SK-N-DZ (cell line): ENCODE data around the gene PTGR1.

Source experiments
- DNase-seq: peaks from one replicate; pipeline ENCODE4 v3.0.0-alpha.2; 2015; ENCODE audit warnings: low spot score

PTGR1 gene

DNA sequence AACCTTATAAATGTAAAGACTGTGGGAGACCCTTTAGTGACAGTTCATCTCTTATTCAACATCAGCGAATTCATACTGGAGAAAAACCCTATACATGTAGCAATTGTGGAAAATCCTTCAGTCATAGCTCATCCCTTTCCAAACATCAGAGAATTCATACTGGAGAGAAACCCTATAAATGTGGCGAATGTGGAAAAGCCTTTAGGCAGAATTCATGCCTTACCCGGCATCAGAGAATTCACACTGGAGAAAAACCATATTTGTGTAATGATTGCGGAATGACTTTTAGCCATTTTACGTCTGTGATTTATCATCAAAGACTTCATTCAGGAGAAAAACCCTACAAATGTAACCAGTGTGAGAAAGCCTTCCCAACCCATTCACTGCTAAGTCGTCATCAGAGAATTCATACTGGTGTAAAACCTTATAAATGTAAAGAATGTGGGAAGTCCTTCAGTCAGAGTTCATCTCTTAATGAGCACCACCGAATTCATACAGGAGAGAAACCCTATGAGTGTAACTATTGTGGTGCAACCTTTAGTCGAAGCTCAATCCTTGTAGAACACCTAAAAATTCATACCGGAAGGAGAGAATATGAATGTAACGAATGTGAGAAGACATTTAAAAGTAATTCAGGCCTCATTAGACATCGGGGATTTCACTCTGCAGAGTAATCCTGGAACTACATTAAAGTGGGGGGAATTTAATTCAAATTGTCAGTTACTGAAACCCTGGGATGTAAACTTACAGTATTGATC, 56.8 kb downstream of the PTGR1 start:
- no peak for DNase-seq

DNA sequence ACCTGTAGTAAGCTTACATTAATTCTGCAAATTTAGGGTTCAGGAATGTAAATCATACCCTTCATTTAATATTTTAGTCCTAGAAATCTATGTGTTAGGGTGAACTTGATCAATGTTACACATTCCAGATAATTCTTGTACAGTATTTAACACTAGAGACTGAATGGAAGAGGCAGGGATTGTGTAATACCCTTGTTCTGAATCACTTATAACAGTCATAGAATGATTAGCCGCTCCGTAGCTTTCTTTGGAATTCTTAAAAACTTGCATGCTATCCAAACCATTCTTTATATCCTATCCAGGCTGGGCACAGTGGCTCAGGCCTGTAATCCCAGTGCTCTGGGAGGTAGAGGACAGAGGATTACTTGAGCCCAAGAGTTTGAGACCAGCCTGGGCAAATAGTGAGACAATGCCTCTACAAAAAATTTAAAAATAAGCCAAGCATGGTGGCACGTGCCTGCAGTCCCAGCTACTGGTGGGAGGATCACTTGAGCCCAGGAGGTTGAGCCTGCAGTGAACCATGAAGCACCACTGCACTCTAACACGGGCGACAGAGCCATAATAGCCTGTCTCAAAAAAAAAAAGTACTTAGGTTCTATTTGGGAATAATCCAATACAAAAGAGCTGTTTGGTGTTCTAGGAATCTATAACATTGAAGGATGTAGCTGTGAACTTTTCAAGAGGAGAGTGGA, 66.2 kb downstream of the PTGR1 start:
- no peak for DNase-seq

DNA sequence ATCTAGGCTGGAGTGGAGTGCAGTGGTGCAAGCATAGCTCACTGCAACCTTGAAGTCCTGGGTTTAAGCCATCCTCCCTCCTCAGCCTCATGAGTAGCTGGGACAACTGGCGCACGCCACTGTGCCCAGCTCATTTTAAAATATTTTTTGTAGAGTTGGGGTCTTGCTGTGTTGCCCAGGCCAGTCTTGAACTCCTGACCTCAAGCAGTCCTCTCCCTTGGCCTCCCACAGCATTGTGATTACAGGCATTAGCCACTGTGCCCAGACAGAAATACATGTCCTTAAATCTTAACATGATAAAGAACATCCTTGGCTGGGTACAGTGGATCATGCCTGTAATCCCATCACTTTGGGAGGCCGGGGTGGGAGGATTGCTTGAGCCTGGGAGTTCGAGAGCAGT, 67.7 kb downstream of the PTGR1 start:
- DNase-seq = no peak

GRCh38 chr9:111529787-111530186, 69.7 kb downstream of the PTGR1 start:
- DNase-seq = no peak

DNA sequence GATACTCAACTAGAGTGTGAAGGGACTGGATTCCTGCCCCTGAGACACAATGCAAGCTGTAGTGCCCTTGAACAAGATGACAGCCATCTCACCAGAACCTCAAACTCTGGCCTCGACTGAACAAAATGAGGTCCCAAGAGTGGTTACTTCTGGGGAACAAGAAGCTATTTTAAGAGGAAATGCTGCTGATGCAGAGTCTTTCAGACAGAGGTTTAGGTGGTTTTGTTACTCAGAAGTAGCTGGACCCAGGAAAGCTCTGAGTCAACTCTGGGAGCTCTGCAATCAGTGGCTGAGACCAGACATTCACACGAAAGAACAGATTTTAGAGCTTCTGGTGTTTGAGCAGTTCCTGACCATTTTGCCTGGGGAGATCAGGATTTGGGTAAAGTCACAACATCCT, 72.1 kb downstream of the PTGR1 start:
- DNase-seq = no peak

GRCh38 chr9:111525056-111525977, 74.1 kb downstream of the PTGR1 start, which contains the start of gene ZNF483:
TSS of gene ZNF483 (plus strand) at chr9:111525179. CDS start at chr9:111527396, 2,217 bp downstream.
- peak; percentile 92 for DNase-seq

GRCh38 chr9:111524731-111525055, 74.8 kb downstream of the PTGR1 start:
- no peak for DNase-seq

DNA sequence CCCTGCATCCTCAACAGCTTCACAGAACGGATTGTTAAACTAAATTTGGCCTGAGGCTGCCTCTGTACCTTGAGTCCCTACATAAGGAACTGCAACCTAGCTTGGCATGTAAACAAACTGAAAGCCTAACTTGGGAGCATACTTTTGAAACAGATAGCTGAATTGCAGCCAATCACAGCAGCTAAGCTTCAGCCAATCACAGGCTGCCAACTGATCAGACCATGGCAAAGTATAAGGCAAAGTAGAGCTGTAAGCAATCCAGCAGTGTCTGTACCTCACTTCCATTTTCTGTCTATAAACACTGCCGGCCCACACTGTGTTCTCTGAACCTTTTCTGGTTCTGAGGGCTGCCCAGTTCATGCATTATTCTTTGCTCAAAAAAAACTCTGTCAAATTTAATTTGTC, 83.4 kb downstream of the PTGR1 start:
- DNase-seq = peak; percentile 29

- no peak for DNase-seq
These were observed 84.5 kb downstream of the PTGR1 start for GRCh38 chr9:111514967-111515366.
